GM12801 (cell line): ENCODE data around the gene SPSB2.

Experiments used
- TF ChIP-seq, protein P1 (sequence below): IDR thresholded peaks from one replicate; pipeline ENCODE4 v1.5.1; 2011; ENCODE audit warnings: control low read depth; ENCODE audit not compliant: insufficient read length; ENCODE audit errors: extremely low read depth

Gene SPSB2

DNA sequence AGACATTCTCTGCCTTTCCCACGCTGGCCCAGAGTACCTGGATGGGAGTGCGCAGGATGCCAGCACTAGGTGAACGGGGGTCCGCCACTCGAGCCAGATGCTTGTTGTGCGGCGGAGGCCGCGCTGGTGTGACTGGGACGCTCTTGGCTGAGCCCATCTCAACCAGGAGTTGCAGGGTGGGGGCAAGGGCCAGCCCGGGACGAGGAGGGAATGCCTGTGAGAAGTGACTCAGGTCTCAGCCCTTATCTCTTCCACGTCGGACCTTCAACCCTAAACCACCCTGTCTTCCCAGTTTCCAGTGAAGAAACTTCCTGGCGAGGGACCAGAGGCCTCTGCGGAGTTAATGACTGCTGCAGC, 22.3 kb downstream of the SPSB2 start:
- TF ChIP-seq, protein P1, sequence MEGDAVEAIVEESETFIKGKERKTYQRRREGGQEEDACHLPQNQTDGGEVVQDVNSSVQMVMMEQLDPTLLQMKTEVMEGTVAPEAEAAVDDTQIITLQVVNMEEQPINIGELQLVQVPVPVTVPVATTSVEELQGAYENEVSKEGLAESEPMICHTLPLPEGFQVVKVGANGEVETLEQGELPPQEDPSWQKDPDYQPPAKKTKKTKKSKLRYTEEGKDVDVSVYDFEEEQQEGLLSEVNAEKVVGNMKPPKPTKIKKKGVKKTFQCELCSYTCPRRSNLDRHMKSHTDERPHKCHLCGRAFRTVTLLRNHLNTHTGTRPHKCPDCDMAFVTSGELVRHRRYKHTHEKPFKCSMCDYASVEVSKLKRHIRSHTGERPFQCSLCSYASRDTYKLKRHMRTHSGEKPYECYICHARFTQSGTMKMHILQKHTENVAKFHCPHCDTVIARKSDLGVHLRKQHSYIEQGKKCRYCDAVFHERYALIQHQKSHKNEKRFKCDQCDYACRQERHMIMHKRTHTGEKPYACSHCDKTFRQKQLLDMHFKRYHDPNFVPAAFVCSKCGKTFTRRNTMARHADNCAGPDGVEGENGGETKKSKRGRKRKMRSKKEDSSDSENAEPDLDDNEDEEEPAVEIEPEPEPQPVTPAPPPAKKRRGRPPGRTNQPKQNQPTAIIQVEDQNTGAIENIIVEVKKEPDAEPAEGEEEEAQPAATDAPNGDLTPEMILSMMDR: no peak

DNA sequence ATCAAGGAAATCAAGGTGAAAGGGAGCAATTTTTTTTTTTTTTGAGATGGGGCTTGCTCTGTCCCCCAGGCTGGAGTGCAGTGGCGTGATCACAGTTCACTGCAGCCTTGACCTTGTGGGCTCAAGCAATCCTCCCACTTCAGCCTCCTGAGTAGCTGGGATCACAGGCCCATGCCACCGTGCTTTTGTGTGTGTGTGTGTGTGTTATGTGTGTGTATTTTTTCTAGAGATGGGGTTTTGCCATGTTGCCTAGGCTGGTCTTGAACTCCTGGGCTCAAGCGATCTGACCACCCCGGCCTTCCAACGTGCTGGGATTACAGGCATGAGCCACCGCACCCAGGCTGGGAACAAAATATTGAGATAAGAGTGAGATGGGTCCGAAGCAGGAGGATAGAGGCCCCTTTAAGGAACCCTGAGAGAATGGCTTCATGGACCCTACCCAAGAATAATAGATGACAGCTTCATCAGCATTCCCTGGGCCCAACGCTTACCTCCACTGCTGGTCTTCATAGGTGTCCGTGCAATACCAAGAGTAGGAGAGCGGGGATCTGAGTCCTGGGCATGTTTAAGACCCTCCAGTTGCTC, 23.0 kb downstream of the SPSB2 start:
- TF ChIP-seq, protein P1: no peak

DNA sequence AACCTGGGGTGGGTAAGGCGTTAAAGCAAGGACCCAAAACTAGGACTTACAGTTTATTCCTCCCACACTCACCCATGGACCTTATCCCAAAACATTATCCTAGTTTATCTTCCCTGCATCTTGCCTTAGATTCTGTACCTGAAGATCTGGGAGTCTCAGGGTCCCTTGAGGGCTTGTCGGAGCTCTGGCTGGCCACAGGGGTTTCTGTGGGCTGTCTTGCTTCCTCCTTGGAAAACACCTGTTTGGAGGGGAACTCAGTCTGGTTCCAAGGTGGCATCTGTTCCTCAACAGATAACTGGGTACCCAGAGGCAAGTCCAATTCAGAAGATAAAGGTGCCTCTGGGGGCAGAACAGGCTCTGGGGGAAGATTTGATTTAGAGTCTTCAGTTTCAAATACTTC, 23.7 kb downstream of the SPSB2 start:
- TF ChIP-seq, protein P1: no peak

DNA sequence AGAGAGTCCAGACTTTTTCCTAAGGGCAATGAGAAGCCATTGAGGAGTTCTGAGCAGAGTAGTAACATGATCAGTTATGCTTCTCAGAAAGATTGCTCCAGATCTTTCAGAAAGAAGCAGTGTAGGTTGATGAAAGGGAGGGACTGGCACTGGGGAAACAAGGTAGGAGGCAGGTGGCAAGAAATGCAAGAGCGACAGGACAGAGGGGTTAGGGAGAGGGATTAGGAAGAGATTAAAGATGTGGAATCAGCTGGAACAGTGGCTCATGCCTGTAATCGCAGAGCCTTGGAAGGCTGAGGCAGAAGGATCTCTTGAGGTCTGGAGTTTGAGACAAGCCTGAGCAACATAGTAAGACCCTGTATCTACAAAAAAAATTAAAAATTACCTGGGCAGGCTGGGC, 25.4 kb downstream of the SPSB2 start:
- TF ChIP-seq, protein P1: no peak

DNA sequence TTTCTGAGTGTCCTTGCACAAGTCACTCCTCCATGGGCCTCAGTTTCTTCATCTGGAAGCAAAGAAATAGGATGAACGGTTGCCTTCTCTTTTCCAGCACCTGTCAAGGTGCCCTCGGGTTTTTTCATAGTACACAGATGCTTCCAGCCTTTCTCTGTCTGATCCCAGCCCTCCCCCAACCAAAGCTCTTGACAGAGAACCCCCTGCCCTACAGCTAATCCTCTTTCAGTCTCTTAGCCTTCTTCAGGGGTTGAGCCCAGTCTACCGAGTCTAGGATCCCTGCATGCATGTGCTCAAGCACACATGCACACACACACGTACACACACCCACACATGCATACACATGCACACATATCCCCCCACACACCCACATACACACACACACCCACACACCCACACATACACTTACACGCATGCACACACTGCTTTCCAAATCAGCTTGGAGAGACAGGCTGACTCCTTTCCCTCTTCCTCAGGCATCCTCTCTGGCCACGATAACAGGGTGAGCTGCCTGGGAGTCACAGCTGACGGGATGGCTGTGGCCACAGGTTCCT, 26.7 kb downstream of the SPSB2 start:
- TF ChIP-seq, protein P1: no peak

DNA sequence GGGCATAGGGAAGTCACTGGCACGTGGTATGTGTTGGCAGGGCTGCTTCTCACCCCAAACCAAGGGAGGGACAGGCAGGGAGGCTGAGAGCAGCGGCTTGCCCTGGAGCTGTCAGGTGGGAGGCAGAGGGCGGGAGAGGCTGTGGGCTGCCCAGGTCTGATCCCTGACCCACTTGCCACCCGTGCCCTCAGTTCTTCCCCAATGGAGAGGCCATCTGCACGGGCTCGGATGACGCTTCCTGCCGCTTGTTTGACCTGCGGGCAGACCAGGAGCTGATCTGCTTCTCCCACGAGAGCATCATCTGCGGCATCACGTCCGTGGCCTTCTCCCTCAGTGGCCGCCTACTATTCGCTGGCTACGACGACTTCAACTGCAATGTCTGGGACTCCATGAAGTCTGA, 27.7 kb downstream of the SPSB2 start:
- TF ChIP-seq, protein P1: no peak

DNA sequence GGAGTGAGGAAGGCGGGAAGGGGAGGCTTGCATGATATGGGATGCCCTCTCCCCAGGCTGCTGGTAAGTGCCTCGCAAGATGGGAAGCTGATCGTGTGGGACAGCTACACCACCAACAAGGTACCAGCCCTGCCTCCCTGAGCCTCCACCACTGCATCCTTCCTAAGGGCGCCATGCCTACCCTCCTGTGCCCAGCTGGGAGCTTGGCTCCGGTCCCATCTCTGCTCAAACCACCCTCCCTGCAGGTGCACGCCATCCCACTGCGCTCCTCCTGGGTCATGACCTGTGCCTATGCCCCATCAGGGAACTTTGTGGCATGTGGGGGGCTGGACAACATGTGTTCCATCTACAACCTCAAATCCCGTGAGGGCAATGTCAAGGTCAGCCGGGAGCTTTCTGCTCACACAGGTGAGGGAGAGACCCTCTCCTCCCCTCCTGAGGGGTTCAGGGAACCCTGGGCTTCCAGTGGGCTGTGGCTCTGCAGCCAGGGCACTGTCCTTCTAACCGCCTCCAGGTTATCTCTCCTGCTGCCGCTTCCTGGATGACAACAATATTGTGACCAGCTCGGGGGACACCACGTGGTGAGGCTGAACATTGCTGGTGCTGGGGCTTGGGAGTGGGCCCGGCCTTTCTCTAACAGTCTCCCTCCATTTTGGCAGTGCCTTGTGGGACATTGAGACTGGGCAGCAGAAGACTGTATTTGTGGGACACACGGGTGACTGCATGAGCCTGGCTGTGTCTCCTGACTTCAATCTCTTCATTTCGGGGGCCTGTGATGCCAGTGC, 29.8 kb downstream of the SPSB2 start:
- TF ChIP-seq, protein P1: no peak
